Lower lobe of right lung (tissue), 2 donors: Measurements from ENCODE around the gene SPZ1. TPM values are rescaled to one million over a fixed set of nuclear protein-coding genes. Genes with fewer than 3 reads are reported as not detected.
A peak's percentile ranks its signal among the peaks of the same experiment; 100 is the strongest.

Experiments used
- ATAC-seq, 2 donors: fragments of 200-7000 bp; cut with Tn5 transposase; one replicate each; pipeline ENCODE4 v1.9.1; 2020 to 2022; ENCODE audit warnings: mild to moderate bottlenecking in 2 of 2, moderate library complexity in 2 of 2
- DNase-seq: peaks from one replicate; pipeline ENCODE4 v3.0.0-alpha.2; 2020
- H3K27ac ChIP-seq: fragments of 200-600 bp; one replicate; pipeline ENCODE4 v1.8.0; 2022
- H3K27me3 ChIP-seq: fragments of 200-600 bp; one replicate; pipeline ENCODE4 v1.8.0; 2022; ENCODE audit warnings: low read depth
- H3K36me3 ChIP-seq: fragments of 200-600 bp; one replicate; pipeline ENCODE4 v1.8.0; 2022; ENCODE audit warnings: mild to moderate bottlenecking
- H3K4me1 ChIP-seq: fragments of 200-600 bp; one replicate; pipeline ENCODE4 v1.8.0; 2022
- H3K4me3 ChIP-seq: fragments of 200-600 bp; one replicate; pipeline ENCODE4 v1.8.0; 2022; ENCODE audit warnings: mild to moderate bottlenecking
- H3K9me3 ChIP-seq: fragments of 200-600 bp; one replicate; pipeline ENCODE4 v1.8.0; 2022
- CTCF ChIP-seq: fragments of 200-600 bp; IDR thresholded peaks from one replicate; pipeline ENCODE4 v1.8.0; 2022; ENCODE audit warnings: antibody characterized with exemption, mild to moderate bottlenecking
- intact Hi-C: fragments of 100-400 bp; cut with DNase I; formaldehyde crosslinking; loops from one replicate; pipeline ENCODE4 v1.11.0; 2022
- total RNA-seq: library from RNA; stranded (reverse); fragmentation: NEBNext Ultra II Directional; extraction: Animal tissue kit (Norgen Biotek cat#: 25700); gene quantifications from one replicate; pipeline ENCODE4 v1.2.1, GENCODE V29; 2021
- donor health status: DM: no; HTN: yes; CAD: no; lungs with severe emphysema.

Gene SPZ1
- total RNA-seq, 1 donor from 2014 or later = not detected

DNA sequence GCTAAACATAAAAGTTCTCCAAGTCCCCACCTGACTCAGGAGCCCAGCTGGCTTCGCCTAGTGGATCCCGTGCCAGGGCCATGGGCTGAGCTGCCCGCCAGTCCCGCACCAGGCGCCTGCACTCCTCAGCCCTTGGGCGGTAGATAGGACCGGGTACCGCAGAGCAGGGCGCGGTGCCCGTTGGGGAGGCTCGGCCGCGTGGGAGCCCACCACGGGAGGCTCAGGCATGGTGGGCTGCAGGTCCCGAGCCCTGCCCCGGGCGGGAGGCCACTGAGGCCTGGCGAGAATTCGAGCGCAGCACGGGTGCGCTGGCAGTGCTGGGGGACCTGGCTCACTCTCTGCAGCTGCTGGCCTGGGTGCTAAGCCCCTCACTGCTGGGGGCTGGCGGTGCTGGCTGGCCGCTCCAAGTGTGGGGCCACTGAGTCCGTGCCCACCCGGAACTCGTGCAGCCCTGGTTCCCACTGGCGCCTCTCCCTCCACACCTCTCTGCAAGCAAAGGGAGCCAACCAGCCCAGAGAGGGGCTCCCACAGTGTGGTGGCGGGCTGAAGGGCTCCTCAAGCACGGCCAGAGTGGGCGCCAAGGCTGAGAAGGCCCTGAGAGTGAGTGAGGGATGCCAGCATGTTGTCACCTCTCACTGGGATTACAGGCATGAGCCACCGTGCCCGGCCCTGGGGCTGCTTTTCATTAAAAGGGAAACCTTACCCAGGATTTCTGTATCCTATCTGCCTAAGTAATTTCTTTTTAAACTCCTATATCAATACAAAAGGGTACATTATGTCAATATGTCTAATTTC is 9.7 kb upstream of the SPZ1 start:
- Histone ChIP-seq H3K4me1 (no peaks in the 10 kb centered on the region), H3K9me3 (no peaks in the 10 kb centered on the region), H3K36me3 (no peaks in the 10 kb centered on the region), H3K27me3 (no peaks in the 10 kb centered on the region), H3K4me3 (no peak overlapping the region), H3K27ac (no peak overlapping the region)
- TF ChIP-seq CTCF = no peak
- no peak for DNase-seq
- ATAC-seq = peak in 1 of 2 donors; percentile 25
- intact Hi-C loops = loop anchor here (5.0 kb wide), 1 partner anchor 218 kb away; no protein-coding TSS in a partner anchor

DNA sequence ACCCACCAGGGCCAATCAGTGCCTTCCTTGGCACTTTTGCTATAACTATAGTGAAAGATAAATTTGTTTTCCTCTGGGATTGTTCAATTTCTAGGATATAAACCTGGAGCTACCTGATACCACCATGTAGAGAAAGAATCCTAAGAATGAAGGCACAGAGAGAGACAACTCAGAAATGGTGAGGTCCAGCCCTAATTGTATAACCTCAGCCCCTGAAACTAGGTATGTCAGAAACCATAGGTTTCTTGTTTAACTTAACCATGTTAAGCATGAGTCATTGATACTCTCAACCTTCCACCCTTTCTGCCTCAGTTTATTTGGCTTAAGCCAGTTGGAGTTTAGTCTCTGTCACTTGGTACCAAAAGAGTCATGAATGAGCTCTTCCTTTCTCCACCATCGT is 4.6 kb upstream of the SPZ1 start:
- DNase-seq (no peak), ATAC-seq (no peak)
- Histone ChIP-seq H3K9me3 (no peaks in the 10 kb centered on the region), H3K36me3 (no peaks in the 10 kb centered on the region), H3K27ac (no peak overlapping the region), H3K4me3 (no peak overlapping the region), H3K27me3 (no peaks in the 10 kb centered on the region), H3K4me1 (no peaks in the 10 kb centered on the region)
- no peak for TF ChIP-seq CTCF
- intact Hi-C loops = no loop called here

DNA sequence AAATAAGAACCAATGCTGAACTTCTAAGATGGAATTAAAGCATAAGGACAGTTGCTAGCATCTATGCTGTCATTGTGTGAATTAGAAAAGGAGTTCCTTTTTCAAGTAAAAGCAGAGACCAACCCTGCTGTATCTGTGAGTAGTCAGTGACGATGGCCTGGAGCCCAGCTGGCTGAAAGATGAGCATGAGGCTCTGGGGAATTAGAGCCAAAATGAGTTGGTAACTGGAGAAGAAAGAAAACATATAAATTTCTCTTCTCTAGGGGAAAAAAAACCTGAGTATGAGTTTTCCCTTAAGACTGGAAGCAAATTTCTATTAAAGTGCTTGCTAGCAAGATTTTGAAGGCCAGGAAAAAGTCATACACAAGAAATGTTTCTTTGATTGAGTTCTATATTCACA is 1.6 kb upstream of the SPZ1 start:
- H3K27me3 ChIP-seq = no peaks in the 10 kb centered on the region
- no peaks in the 10 kb centered on the region for H3K9me3 ChIP-seq
- no peak for TF ChIP-seq CTCF
- H3K4me1 ChIP-seq = no peaks in the 10 kb centered on the region
- DNase-seq (no peak), ATAC-seq (no peak)
- no peak overlapping the region for H3K4me3 ChIP-seq
- no peak overlapping the region for H3K27ac ChIP-seq
- intact Hi-C loops = no loop called here
- H3K36me3 ChIP-seq = no peaks in the 10 kb centered on the region

- no peak overlapping the region for H3K27ac ChIP-seq
- no peaks in the 10 kb centered on the region for H3K9me3 ChIP-seq
- no peak for TF ChIP-seq CTCF
- no peaks in the 10 kb centered on the region for H3K27me3 ChIP-seq
- no peak overlapping the region for H3K4me3 ChIP-seq
- intact Hi-C loops = no loop called here
- DNase-seq (no peak), ATAC-seq (no peak)
- H3K4me1 ChIP-seq = no peaks in the 10 kb centered on the region
- H3K36me3 ChIP-seq = no peaks in the 10 kb centered on the region
Measured at GRCh38 chr5:80324912-80325311, 5.1 kb downstream of the SPZ1 start.

- intact Hi-C loops = no loop called here
- DNase-seq (no peak), ATAC-seq (no peak)
- Histone ChIP-seq H3K4me1 (no peaks in the 10 kb centered on the region), H3K27me3 (no peaks in the 10 kb centered on the region), H3K36me3 (no peaks in the 10 kb centered on the region), H3K4me3 (no peak overlapping the region), H3K27ac (no peak overlapping the region), H3K9me3 (no peaks in the 10 kb centered on the region)
- TF ChIP-seq CTCF = no peak
Measured at GRCh38 chr5:80326468-80326867, 6.7 kb downstream of the SPZ1 start.
